Measurements from ENCODE around the gene MCUB. TPM values are rescaled to one million over a fixed set of nuclear protein-coding genes. Genes with fewer than 3 reads are reported as not detected.
A peak's percentile ranks its signal among the peaks of the same experiment; 100 is the strongest.

MCUB gene
- total RNA-seq, 1 donor from 2014 or later, result 29.2 TPM

GRCh38 chr4:109730619-109731545 is 170.8 kb downstream of the MCUB start:
- no peak for TF ChIP-seq CTCF (IDR thresholded peaks at IDR 0.05; ENCODE audit: insufficient read depth, low read length, poor library complexity, severe bottlenecking)
- Histone ChIP-seq H3K27me3 (ENCODE audit: control insufficient read depth, insufficient read depth, low read length) (no peaks in the 10 kb centered on the region), H3K4me3 (ENCODE audit: low read depth, low read length) (peak overlapping the region; percentile 60), H3K36me3 (ENCODE audit: control insufficient read depth, insufficient read depth, low read length) (no peaks in the 10 kb centered on the region)
- DNase-seq (ENCODE audit: low read depth), result no peak

DNA sequence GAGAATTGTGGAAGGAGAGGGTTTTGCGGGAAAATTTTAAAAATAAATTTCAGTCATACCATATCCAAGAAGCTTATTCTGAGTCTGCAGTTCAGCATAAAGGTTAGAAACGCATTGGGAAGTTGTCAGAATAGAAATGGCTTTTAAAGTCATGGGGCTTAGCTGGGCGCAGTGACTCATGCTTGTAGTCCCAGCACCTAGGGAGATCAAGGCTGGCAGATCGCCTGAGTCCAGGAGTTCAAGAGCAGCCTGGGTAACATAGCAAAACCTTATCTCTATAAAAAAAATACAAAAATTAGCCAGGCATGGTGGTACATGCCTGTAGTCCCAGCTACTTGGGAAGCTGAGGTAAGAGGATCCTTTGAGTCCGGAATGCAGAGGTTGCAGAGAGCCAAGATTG is 173.7 kb downstream of the MCUB start:
- no peaks in the 10 kb centered on the region for H3K36me3 ChIP-seq (ENCODE audit: control insufficient read depth, insufficient read depth, low read length)
- no peak for TF ChIP-seq CTCF (IDR thresholded peaks at IDR 0.05; ENCODE audit: insufficient read depth, low read length, poor library complexity, severe bottlenecking)
- no peak for DNase-seq (ENCODE audit: low read depth)
- H3K4me3 ChIP-seq (ENCODE audit: low read depth, low read length), result no peak overlapping the region
- no peaks in the 10 kb centered on the region for H3K27me3 ChIP-seq (ENCODE audit: control insufficient read depth, insufficient read depth, low read length)

DNA sequence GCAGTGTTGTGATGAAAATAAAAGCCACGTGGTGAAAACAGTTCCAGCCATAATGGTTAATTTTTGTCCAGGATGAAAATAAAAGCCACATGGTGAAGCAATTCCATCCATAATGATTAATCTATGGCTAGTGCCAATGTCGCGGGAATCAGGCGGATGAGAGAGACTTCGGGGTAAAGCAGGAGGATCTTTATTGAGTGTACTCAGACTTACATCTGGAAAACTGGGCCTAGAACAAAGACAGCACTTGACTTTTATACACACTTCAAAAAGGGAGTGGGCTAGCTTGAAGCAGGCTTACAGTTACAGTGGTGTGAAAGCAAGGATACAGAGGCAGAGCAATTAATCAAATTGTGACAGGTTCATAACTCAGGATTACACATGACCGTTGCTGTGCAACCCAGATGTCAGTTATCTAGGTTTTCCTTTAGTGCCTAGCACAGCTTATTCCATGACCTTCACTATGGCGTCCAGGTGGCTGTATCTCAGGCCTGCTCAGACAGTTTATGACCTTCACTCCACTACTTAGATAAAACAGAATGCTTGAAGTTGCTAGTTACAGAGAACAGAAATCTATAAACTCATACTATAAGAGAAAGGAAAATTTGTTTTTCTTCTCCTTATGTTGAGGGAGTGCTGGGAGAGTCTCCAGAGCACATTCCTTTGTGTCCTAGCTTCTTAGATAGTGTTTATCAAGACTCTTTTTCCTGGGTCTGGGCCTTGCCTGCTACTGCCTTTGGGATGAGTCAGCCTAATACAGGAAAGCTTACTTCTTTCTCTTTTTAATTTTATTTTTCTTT is 175.7 kb downstream of the MCUB start:
- no peak for TF ChIP-seq CTCF (IDR thresholded peaks at IDR 0.05; ENCODE audit: insufficient read depth, low read length, poor library complexity, severe bottlenecking)
- H3K27me3 ChIP-seq (ENCODE audit: control insufficient read depth, insufficient read depth, low read length), result no peaks in the 10 kb centered on the region
- H3K36me3 ChIP-seq (ENCODE audit: control insufficient read depth, insufficient read depth, low read length), result no peaks in the 10 kb centered on the region
- no peak for DNase-seq (ENCODE audit: low read depth)
- no peak overlapping the region for H3K4me3 ChIP-seq (ENCODE audit: low read depth, low read length)

Other genes starting within 250 kb of the MCUB start
- gene SEC24B, start 126.4 kb upstream of the MCUB start, total RNA-seq, result 24.1 and 25.2 TPM in 2 replicates
- gene CASP6, start 143.2 kb downstream of the MCUB start, total RNA-seq, result 51.8 and 53.6 TPM in 2 replicates
- 28.2 and 70.2 TPM in 2 replicates for gene PLA2G12A, start 169.8 kb downstream of the MCUB start, total RNA-seq
- 3.0 and 4.2 TPM in 2 replicates for gene CFI, start 241.8 kb downstream of the MCUB start, total RNA-seq

All from kidney epithelial cell (primary cell).